Naive B cell (primary cell): ENCODE measurements around the gene MOBP. TPM values are rescaled to one million over a fixed set of nuclear protein-coding genes. Genes with fewer than 3 reads are reported as not detected.
"Not testable (repeated sequence)": the region's sequence is repeated elsewhere in the genome, so short reads cannot be mapped to it uniquely, and the experiment has no call there.

Experiments
- ATAC-seq, 2 donors: fragments of 150-1000 bp; cut with Tn5 transposase; 2 replicates each; pipeline ENCODE4 v1.10.0; 2021; ENCODE audit warnings: low read depth in 2 of 2, mild to moderate bottlenecking in 2 of 2, moderate library complexity in 2 of 2
- DNase-seq: peaks from one replicate; pipeline ENCODE4 v3.0.0; 2022
- H3K27ac Mint-ChIP-seq, 6 donors: one replicate each; pipeline ENCODE4 v1.8.0; 2020 to 2022; ENCODE audit warnings: mild to moderate bottlenecking in 6 of 6, mixed read lengths in 6 of 6, moderate library complexity in 5 of 6, inconsistent platforms in 2 of 6
- H3K27me3 Mint-ChIP-seq, 3 donors: one replicate each; pipeline ENCODE4 v1.8.0; 2021 to 2022; ENCODE audit warnings: mixed read lengths in 3 of 3, mild to moderate bottlenecking in 1 of 3
- H3K36me3 Mint-ChIP-seq, 2 donors: one replicate each; pipeline ENCODE4 v1.8.0; 2020 to 2022; ENCODE audit warnings: mixed read lengths in 2 of 2, inconsistent platforms in 1 of 2, mild to moderate bottlenecking in 1 of 2
- H3K4me1 Mint-ChIP-seq, 3 donors: one replicate each; pipeline ENCODE4 v1.8.0; 2020 to 2022; ENCODE audit warnings: mixed read lengths in 3 of 3, inconsistent platforms in 1 of 3, mild to moderate bottlenecking in 1 of 3, moderate library complexity in 1 of 3
- H3K4me3 Mint-ChIP-seq, 8 donors: one replicate each; pipeline ENCODE4 v1.8.0; 2020 to 2022; ENCODE audit warnings: mild to moderate bottlenecking in 8 of 8, mixed read lengths in 8 of 8, moderate library complexity in 8 of 8, inconsistent platforms in 2 of 8
- H3K9me3 Mint-ChIP-seq, 7 donors: one replicate each; pipeline ENCODE4 v1.8.0; 2020 to 2022; ENCODE audit warnings: mixed read lengths in 7 of 7, mild to moderate bottlenecking in 5 of 7, inconsistent platforms in 2 of 7, moderate library complexity in 1 of 7
- polyA plus RNA-seq, 6 donors: library from polyadenylated mRNA; unstranded; fragments of 300-500 nt; fragmentation: Illumina TruSeq; gene quantifications; one replicate each; pipeline ENCODE4 v1.2.3, GENCODE V29; 2021; ENCODE audit warnings: low read depth in 6 of 6

Gene MOBP
- polyA plus RNA-seq, 6 donors from 2014 or later, result not detected

DNA sequence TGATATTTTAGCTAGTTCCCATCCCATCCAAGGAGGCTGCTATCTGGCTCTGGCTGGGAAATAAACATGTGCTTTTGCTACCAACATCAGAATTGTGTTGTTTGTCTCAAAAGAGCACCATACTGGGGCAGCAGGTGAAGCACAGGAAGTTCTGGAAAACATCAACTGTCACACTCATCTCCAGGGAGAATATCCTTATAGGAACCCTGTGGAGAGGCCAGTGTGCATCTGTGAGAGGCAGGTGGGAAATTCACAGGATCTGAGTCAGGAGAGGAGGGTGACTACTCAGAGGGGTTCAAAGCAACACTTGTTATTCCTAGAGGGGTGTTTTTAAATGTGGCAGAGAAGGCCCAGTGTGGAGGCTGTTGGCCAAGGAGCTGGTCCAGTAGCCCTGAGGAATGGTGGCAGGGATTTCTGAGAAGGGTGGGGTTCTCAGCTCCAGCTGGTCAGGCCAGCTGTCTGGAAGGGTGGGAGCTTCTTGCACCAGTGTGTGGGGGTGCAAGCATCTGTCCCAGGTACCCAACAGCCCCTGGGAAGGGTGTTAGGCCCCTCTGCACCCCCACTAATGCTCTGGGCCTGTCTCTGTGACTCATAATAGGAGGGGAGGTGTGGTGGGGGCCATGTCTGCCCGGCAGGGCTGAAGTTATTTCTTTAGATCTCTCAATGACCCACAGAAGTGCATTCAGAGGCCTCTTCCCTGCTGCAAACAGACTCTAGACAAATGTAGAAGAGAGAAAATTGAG is 32.3 kb upstream of the MOBP start:
- H3K27ac Mint-ChIP-seq, result peak overlapping the region in 1 of 6 donors; percentile 68
- no peak for ATAC-seq
- DNase-seq, result no peak
- no peaks in the 10 kb centered on the region for H3K9me3 Mint-ChIP-seq
- H3K27me3 Mint-ChIP-seq, result peaks cover 0 to 16% (median 10%) of the 10 kb centered on the region in 3 donors
- H3K4me3 Mint-ChIP-seq, result peak overlapping the region in 1 of 8 donors; percentile 56
- H3K4me1 Mint-ChIP-seq, result peaks cover 0 to 5% (median 0%) of the 10 kb centered on the region in 3 donors
- H3K36me3 Mint-ChIP-seq, result no peaks in the 10 kb centered on the region

DNA sequence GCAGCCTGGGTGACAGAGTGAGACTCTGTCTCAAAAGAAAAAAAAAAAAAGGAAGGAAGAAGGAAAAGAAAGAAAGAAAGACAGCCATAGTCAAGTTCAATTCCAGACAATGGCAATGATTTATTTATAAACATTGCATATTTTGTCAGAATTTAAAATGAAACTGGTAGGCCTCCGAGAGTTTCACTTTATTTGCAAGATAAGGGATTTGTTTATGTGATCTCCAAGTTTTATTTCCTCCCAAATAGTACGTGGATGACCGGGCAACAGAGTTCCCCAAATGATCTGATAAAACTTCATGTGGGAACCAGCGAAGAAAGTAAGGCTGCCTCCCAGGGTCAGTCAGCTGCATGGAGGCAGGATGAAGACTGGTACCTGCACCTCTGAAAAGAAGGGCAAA is 28.6 kb upstream of the MOBP start:
- no peak overlapping the region for H3K27ac Mint-ChIP-seq
- no peak for DNase-seq
- peaks cover 0 to 13% (median 0%) of the 10 kb centered on the region in 3 donors for H3K27me3 Mint-ChIP-seq
- no peak overlapping the region for H3K4me3 Mint-ChIP-seq
- no peaks in the 10 kb centered on the region for H3K36me3 Mint-ChIP-seq
- no peak for ATAC-seq
- H3K4me1 Mint-ChIP-seq, result peaks cover 0 to 5% (median 0%) of the 10 kb centered on the region in 3 donors
- H3K9me3 Mint-ChIP-seq, result no peaks in the 10 kb centered on the region

DNA sequence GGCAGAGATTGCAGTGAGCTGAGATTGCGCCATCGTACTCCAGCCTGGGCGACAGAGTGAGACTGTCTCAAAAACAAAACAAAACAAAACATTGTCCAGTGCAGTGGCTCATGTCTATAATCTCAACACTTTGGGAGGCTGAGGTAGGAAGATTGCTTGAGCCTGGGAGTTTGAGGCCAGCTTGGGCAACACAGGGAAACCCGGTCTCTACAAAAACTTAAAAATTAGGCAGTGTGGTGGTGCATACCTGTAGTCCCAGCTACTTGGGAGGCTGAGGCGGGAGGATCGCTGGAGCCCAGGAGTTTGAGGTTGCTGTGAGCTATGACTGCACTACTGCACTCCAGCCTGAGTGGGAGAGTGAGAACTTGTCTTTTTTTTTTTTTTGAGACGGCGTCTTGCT is 27.2 kb upstream of the MOBP start:
- DNase-seq, result no peak

DNA sequence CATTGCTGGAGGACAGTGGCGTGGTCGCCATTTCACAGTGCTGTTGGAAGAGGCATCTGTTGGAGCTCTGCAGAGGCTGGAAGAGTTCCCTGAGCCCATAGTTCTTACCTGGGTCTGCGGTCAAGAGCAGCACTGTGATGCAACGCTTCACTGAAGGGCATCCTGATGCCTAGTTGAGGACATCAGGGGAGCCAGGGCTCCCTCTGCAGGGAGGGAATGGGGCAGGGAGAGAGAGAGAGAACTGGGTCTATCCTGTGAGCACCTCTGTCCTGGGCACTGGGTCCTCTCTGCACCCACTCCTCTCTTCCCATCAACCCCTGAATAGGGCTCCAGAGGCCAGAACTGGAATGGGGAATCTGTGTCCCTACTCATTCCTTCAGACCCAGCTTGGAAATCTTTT is 23.9 kb upstream of the MOBP start:
- ATAC-seq, result no peak
- Mint-ChIP-seq H3K36me3 (no peaks in the 10 kb centered on the region), H3K4me1 (peaks cover 0 to 6% (median 4%) of the 10 kb centered on the region in 3 donors), H3K27me3 (peaks cover 3 to 9% (median 7%) of the 10 kb centered on the region in 3 donors), H3K27ac (no peak overlapping the region), H3K4me3 (no peak overlapping the region), H3K9me3 (no peaks in the 10 kb centered on the region)
- DNase-seq, result no peak

More for the DNA sequence above, 27.2 kb upstream of the MOBP start:
- H3K27me3 Mint-ChIP-seq, result peaks cover 0 to 8% (median 0%) of the 10 kb centered on the region in 3 donors
- H3K4me1 Mint-ChIP-seq, result no peaks in the 10 kb centered on the region
- H3K4me3 Mint-ChIP-seq, result no peak overlapping the region
- no peaks in the 10 kb centered on the region for H3K9me3 Mint-ChIP-seq
- peak overlapping the region in 1 of 6 donors; percentile 47 for H3K27ac Mint-ChIP-seq
- no peak for ATAC-seq
- no peaks in the 10 kb centered on the region for H3K36me3 Mint-ChIP-seq

DNA sequence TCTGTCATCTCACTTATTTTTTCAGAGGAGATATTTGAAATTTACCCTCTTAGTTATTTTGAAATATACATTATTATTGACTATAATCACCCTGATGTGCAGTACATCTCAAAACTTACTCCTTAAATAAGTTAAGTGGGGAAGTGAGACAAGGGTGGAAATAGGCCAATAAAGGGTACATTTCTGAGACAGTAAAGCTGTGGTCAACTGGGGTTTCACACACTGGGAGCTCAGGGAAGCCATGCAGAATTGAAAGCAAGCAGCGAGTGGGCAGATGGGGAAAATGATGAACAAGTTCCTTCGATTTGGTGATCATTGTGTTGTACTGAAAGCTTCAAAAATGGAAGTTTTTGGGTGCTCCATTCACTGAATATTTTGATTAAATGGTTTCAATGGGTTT is 21.6 kb upstream of the MOBP start:
- Mint-ChIP-seq H3K27me3 (peaks cover 4 to 14% (median 7%) of the 10 kb centered on the region in 3 donors), H3K4me1 (peaks cover 0 to 6% (median 4%) of the 10 kb centered on the region in 3 donors), H3K4me3 (no peak overlapping the region), H3K27ac (no peak overlapping the region), H3K36me3 (no peaks in the 10 kb centered on the region), H3K9me3 (no peaks in the 10 kb centered on the region)
- ATAC-seq, result no peak
- no peak for DNase-seq

DNA sequence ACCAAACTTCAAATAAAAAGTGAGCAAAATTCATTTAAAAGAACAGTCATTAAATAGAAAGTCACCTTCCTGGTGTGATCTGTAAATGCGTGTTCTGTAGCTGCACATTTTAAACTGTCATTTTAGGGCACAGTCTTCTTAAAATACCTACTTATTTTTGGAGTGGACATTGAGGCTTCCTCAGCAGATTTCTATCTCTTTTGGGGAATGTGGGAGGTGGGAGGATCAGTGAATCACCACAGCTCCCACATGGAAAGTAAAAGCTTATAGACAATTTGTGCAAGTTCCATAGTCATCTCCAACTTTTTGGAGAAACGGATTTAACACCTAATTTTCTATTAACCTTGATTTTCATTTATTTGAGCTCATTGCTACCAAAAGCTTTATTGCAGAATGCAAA is 21.0 kb upstream of the MOBP start:
- ATAC-seq, result no peak
- no peaks in the 10 kb centered on the region for H3K9me3 Mint-ChIP-seq
- H3K4me3 Mint-ChIP-seq, result no peak overlapping the region
- H3K36me3 Mint-ChIP-seq, result no peaks in the 10 kb centered on the region
- no peak overlapping the region for H3K27ac Mint-ChIP-seq
- H3K4me1 Mint-ChIP-seq, result peaks cover 0 to 6% (median 4%) of the 10 kb centered on the region in 3 donors
- DNase-seq, result no peak
- peaks cover 4 to 17% (median 7%) of the 10 kb centered on the region in 3 donors for H3K27me3 Mint-ChIP-seq

DNA sequence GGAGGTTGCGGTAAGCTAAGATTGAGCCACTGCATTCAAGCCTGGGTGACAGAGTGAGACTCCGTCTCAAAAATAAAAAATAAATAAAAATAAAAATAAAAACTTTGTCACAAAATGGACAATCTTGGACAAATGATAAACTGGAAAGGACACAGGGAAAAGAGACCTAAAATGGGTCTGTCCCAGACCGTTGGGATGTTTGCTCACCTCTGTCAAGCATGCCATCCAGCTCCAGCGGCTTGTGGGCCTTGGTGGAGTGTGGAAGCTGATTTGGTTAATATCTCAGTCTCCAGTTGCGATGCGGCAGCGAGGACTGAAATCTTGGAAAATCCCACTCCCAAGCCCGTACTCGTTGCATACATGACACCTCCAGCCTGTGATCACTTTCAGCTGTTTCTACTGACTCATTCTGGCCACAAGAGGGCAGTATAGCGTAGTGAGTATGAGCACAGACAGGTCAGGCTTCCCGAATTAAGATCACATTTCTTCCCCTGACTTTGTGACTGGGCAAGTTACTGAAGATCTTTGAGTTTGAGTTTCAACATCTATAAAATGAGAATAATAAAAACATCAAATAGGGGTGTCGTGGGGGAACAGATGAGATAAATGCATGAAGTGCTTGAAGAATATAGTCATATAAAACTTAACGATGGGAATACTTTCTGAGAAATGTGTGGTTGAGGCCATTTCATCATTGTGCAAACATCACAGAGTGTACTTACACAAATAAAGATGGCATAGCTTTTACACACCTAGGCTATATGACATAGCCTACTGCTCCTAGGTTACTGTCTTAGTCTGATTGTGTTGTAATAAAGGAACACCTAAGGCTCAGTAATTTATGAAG is 19.6 kb upstream of the MOBP start:
- peaks cover 0 to 6% (median 4%) of the 10 kb centered on the region in 3 donors for H3K4me1 Mint-ChIP-seq

DNA sequence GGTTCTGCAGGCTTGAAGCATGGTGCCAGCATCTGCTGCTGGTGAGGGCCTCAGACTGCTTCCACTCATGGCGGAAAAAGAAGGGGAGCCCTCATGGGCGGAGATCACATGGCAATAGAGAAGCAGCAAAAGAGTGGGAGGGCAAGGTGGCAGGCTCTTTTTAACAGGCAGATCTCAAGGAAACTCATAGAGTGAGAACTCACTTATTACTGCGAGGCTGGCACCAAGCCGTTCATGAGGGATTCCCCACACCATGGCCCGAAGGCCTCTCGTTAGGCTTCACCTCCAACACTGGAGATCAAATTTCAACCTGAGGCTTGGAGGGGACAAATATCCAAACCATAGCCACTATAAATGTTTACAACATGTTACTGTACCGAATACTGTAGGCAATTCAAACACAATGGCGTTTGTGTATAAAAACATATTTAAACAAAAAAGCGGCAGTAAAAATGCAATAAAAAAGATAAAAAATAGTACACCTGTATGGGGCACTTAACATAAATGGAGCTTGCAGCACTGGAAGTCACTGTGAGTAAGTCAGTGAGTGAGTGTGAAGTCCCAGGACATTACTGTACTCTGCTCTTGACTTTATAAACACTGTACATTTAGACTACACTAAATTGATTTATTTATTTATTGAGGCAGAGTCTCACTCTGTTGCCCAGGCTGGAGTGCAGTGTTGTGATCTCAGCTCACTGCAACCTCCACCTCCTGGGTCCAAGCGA is 18.8 kb upstream of the MOBP start:
- H3K9me3 Mint-ChIP-seq, result no peaks in the 10 kb centered on the region
- H3K4me1 Mint-ChIP-seq, result peaks cover 0 to 6% (median 4%) of the 10 kb centered on the region in 3 donors
- ATAC-seq (no peak), DNase-seq (no peak)
- H3K27ac Mint-ChIP-seq, result no peak overlapping the region
- H3K36me3 Mint-ChIP-seq, result no peaks in the 10 kb centered on the region
- H3K27me3 Mint-ChIP-seq, result peaks cover 11 to 33% (median 12%) of the 10 kb centered on the region in 3 donors
- no peak overlapping the region for H3K4me3 Mint-ChIP-seq

More for the DNA sequence above, 19.6 kb upstream of the MOBP start:
- Mint-ChIP-seq H3K27me3 (peaks cover 5 to 25% (median 10%) of the 10 kb centered on the region in 3 donors), H3K36me3 (no peaks in the 10 kb centered on the region), H3K4me3 (no peak overlapping the region), H3K27ac (no peak overlapping the region), H3K9me3 (no peaks in the 10 kb centered on the region)
- DNase-seq (peak; percentile 46), ATAC-seq (peak; percentile 61 to 70)

DNA sequence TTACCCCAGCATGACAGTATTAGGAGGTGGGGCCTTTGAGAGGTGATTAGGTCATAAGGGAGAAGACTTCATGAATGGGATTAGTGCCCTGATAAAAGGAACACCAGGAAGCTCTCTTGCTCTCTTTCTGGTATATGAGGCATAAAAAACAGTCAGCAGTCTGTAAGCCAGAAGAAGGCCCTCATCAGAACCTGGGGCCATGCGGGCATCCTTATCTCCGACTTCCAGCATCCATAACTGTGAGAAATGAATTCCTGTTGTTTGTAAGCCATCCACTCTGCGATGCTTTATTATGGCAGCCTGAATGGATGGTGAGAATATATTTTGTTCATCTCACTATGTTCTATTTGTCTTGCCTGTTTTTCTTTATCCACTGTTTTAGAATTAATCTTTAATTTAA is 17.7 kb upstream of the MOBP start:
- no peak overlapping the region for H3K4me3 Mint-ChIP-seq
- DNase-seq (no peak), ATAC-seq (no peak)
- H3K9me3 Mint-ChIP-seq, result no peaks in the 10 kb centered on the region
- H3K27me3 Mint-ChIP-seq, result peaks cover 11 to 40% (median 14%) of the 10 kb centered on the region in 3 donors
- H3K4me1 Mint-ChIP-seq, result peaks cover 0 to 6% (median 4%) of the 10 kb centered on the region in 3 donors
- H3K36me3 Mint-ChIP-seq, result no peaks in the 10 kb centered on the region
- H3K27ac Mint-ChIP-seq, result no peak overlapping the region

DNA sequence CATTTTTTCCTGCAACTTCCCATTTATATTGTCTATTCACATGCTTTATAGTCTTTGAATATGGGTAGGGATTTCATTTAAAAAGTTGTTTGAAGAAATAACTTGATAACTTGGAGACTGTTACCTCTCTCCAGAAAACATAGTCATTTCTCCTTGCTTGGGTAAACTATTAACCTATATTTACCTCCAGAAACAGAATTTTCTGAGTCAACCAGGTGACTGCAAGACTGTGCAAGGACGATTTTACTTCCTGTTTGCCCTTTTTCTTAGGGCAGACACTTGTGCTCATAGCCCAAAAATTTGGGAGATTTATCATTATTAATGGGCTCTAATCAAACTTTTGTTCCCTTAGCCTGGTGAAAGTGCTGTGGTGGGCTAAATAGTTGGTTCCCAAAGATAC is 14.3 kb upstream of the MOBP start:
- H3K27me3 Mint-ChIP-seq, result peaks cover 16 to 55% (median 33%) of the 10 kb centered on the region in 3 donors
- peaks cover 0 to 2% (median 0%) of the 10 kb centered on the region in 3 donors for H3K4me1 Mint-ChIP-seq
- H3K27ac Mint-ChIP-seq, result no peak overlapping the region
- H3K4me3 Mint-ChIP-seq, result no peak overlapping the region
- no peaks in the 10 kb centered on the region for H3K9me3 Mint-ChIP-seq
- DNase-seq (no peak), ATAC-seq (no peak)
- H3K36me3 Mint-ChIP-seq, result no peaks in the 10 kb centered on the region

DNA sequence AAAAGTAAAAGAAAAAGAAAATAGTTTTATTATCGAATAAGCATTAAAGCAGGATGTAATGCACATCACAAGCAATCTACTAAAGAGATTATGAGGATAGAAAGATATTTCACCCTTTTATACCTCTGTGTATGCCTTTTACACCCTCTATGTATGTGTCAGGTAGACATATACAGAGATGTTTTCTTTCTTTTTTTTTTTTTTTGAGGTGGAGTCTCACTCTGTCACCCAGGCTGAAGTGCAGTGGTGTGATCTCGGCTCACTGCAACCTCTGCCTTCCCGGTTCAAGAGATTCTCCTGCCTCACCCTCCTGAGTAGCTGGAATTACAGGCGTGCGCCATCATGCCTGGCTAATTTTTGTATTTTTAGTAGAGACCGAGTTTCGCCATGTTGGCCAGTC is 13.6 kb upstream of the MOBP start:
- not testable (repeated sequence) for H3K27ac Mint-ChIP-seq, ATAC-seq, H3K36me3 Mint-ChIP-seq, H3K4me3 Mint-ChIP-seq, H3K9me3 Mint-ChIP-seq, DNase-seq, H3K4me1 Mint-ChIP-seq
- peaks cover 16 to 50% (median 33%) of the 10 kb centered on the region in 3 donors for H3K27me3 Mint-ChIP-seq

DNA sequence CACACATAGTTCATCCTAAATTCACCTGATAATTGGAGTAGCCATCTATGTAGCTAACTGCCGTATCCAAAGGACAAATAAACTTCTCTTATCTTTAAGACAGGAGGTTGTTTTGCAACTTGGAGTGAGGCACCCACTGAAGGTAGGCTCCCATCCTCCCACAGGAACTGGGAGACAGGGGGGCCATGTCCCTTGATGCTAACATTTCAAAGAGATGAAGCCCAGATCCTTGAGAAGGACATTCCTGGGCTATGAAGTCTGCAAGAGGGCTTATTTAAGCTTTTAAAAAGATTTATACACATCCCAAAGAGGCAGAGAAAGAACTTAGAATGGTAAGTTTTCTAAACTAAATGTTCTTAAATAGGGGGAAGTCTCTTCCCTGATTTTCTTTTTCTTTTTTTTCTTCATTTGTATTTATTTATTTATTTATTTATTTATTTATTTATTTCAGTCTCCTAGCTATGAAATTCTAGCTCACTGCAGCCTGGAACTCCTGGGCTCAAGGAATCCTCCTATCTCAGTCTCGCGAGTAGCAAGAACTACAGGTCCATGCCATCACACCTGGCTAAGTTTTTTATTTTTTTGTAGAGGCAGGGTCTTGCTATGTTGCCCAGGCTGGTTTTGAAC is 12.8 kb upstream of the MOBP start:
- Mint-ChIP-seq H3K4me1 (no peaks in the 10 kb centered on the region), H3K9me3 (peaks cover 0 to 7% (median 0%) of the 10 kb centered on the region in 7 donors), H3K36me3 (no peaks in the 10 kb centered on the region), H3K27me3 (peaks cover 16 to 50% (median 33%) of the 10 kb centered on the region in 3 donors), H3K27ac (no peak overlapping the region), H3K4me3 (no peak overlapping the region)
- no peak for ATAC-seq
- DNase-seq, result no peak

DNA sequence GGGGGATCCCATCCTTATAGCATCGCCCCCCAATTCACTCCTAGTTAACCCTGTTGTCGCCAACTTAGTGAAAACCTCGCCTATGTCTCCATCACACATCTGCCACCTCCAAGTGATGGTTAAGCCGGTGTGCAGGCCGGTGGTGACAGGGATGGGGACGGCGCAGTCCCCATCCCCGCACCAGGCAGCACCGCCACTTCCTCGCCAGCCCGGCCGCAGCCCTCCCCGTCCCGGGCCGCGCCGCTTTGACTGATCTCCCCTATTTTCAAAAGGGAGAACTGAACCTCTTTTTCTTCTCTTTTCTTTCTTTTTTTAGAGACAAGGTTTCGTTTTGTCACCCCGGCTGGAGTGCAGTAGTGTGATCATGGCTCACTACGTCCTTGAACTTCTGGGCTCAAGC is 11.3 kb upstream of the MOBP start:
- DNase-seq (no peak), ATAC-seq (no peak)
- no peak overlapping the region for H3K27ac Mint-ChIP-seq
- H3K4me3 Mint-ChIP-seq, result no peak overlapping the region
- no peaks in the 10 kb centered on the region for H3K4me1 Mint-ChIP-seq
- H3K36me3 Mint-ChIP-seq, result no peaks in the 10 kb centered on the region
- H3K27me3 Mint-ChIP-seq, result peaks cover 21 to 49% (median 41%) of the 10 kb centered on the region in 3 donors
- H3K9me3 Mint-ChIP-seq, result peaks cover 0 to 7% (median 0%) of the 10 kb centered on the region in 7 donors
